H9 (cell line): Measurements from ENCODE around the gene ZNF764. TPM values are rescaled to one million over a fixed set of nuclear protein-coding genes. Genes with fewer than 3 reads are reported as not detected.

Experiments used
- DNase-seq: peaks from one replicate; pipeline ENCODE4 v3.0.0-alpha.2; 2017
- H2AFZ ChIP-seq: one replicate; pipeline ENCODE4 v1.6.1; 2013; ENCODE audit warnings: mild to moderate bottlenecking, low read length, control low read depth, moderate library complexity
- H2AK5ac ChIP-seq: 2 replicates; pipeline ENCODE4 v1.6.1; 2013; ENCODE audit warnings: low read length, control low read depth, mixed read lengths; ENCODE audit not compliant: insufficient read length
- H2BK120ac ChIP-seq: one replicate; pipeline ENCODE4 v1.6.1; 2013; ENCODE audit warnings: low read depth, mild to moderate bottlenecking, low read length, control low read depth, inconsistent platforms; ENCODE audit not compliant: poor library complexity, severe bottlenecking
- H2BK12ac ChIP-seq: 2 replicates; pipeline ENCODE4 v1.6.1; 2013; ENCODE audit warnings: low read length, control low read depth, mixed read lengths, low read depth; ENCODE audit not compliant: insufficient read length
- H2BK15ac ChIP-seq: 2 replicates; pipeline ENCODE4 v1.6.1; 2013; ENCODE audit warnings: low read depth, low read length, control low read depth
- H2BK20ac ChIP-seq: one replicate; pipeline ENCODE4 v1.6.1; 2013; ENCODE audit warnings: low read depth, mild to moderate bottlenecking, low read length, control low read depth, inconsistent platforms; ENCODE audit not compliant: poor library complexity, severe bottlenecking
- H2BK5ac ChIP-seq: 2 replicates; pipeline ENCODE4 v1.6.1; 2013; ENCODE audit warnings: low read length, control low read depth, mixed read lengths; ENCODE audit not compliant: insufficient read length
- H3K14ac ChIP-seq: 2 replicates; pipeline ENCODE4 v1.6.1; 2013; ENCODE audit warnings: low read length, control low read depth; ENCODE audit not compliant: insufficient read depth
- H3K18ac ChIP-seq: 2 replicates; pipeline ENCODE4 v1.6.1; 2013; ENCODE audit warnings: low read depth, mild to moderate bottlenecking, mixed read lengths, low read length, control low read depth; ENCODE audit not compliant: insufficient read length
- H3K23ac ChIP-seq: 2 replicates; pipeline ENCODE4 v1.6.1; 2013; ENCODE audit warnings: low read length, control low read depth, mixed read lengths, low read depth; ENCODE audit not compliant: insufficient read length
- H3K23me2 ChIP-seq: 2 replicates; pipeline ENCODE4 v1.6.1; 2013; ENCODE audit warnings: low read depth, mild to moderate bottlenecking, mixed read lengths, low read length, control low read depth; ENCODE audit not compliant: insufficient read length, poor library complexity, severe bottlenecking
- H3K27ac ChIP-seq: 2 replicates; pipeline ENCODE4 v1.5.1; 2013; ENCODE audit warnings: low read length, control low read depth, mixed read lengths, low read depth; ENCODE audit not compliant: insufficient read length
- H3K27me3 ChIP-seq: 2 replicates; pipeline ENCODE4 v1.6.1; 2013; ENCODE audit warnings: low read length, control low read depth, inconsistent platforms; ENCODE audit not compliant: insufficient read depth
- H3K4ac ChIP-seq: 2 replicates; pipeline ENCODE4 v1.6.1; 2013; ENCODE audit warnings: low read depth, mild to moderate bottlenecking, control low read depth, inconsistent platforms, low read length, moderate library complexity
- H3K4me1 ChIP-seq: 2 replicates; pipeline ENCODE4 v1.6.1; 2013; ENCODE audit warnings: low read length, control low read depth, inconsistent platforms; ENCODE audit not compliant: insufficient read depth
- H3K4me2 ChIP-seq: 2 replicates; pipeline ENCODE4 v1.6.1; 2013; ENCODE audit warnings: low read length, control low read depth, mixed read lengths; ENCODE audit not compliant: insufficient read length, insufficient read depth
- H3K56ac ChIP-seq: 2 replicates; pipeline ENCODE4 v1.6.1; 2013; ENCODE audit warnings: low read depth, mild to moderate bottlenecking, mixed read lengths, low read length, control low read depth; ENCODE audit not compliant: insufficient read length
- H3K79me1 ChIP-seq: 2 replicates; pipeline ENCODE4 v1.6.1; 2013; ENCODE audit warnings: low read depth, mild to moderate bottlenecking, moderate library complexity, low read length, control low read depth, inconsistent platforms; ENCODE audit not compliant: insufficient read depth, poor library complexity, severe bottlenecking
- H3K79me2 ChIP-seq: 2 replicates; pipeline ENCODE4 v1.6.1; 2013; ENCODE audit warnings: low read length, control low read depth, inconsistent platforms; ENCODE audit not compliant: insufficient read depth
- H3K9ac ChIP-seq: 2 replicates; pipeline ENCODE4 v1.6.1; 2013; ENCODE audit warnings: low read length, control low read depth, mixed read lengths; ENCODE audit not compliant: insufficient read length; ENCODE audit errors: extremely low read depth
- H3K9me3 ChIP-seq: one replicate; pipeline ENCODE4 v1.6.1; 2013; ENCODE audit warnings: low read depth, low read length, inconsistent platforms; ENCODE audit not compliant: control insufficient read depth
- H3T11ph ChIP-seq: one replicate; pipeline ENCODE4 v1.6.1; 2013; ENCODE audit warnings: mild to moderate bottlenecking, low read length, control low read depth, inconsistent platforms
- H4K20me1 ChIP-seq: one replicate; pipeline ENCODE4 v1.6.1; 2013; ENCODE audit not compliant: control insufficient read depth, insufficient read length, insufficient read depth
- H4K5ac ChIP-seq: 2 replicates; pipeline ENCODE4 v1.6.1; 2013; ENCODE audit warnings: low read depth, mild to moderate bottlenecking, mixed read lengths, low read length, control low read depth; ENCODE audit not compliant: insufficient read length
- H4K8ac ChIP-seq: replicated peaks from 2 replicates; pipeline ENCODE4 v1.6.1; 2013; ENCODE audit warnings: low read length, control low read depth, mixed read lengths, low read depth; ENCODE audit not compliant: insufficient read length
- H4K91ac ChIP-seq: 2 replicates; pipeline ENCODE4 v1.6.1; 2013; ENCODE audit warnings: low read depth, mild to moderate bottlenecking, moderate library complexity, mixed read lengths, low read length, control low read depth; ENCODE audit not compliant: insufficient read length
- H3K27ac Mint-ChIP-seq, 3 experiments: 2 replicates in 2 of 3; 3 replicates in 1 of 3; pipeline ENCODE4 v1.8.0; 2020 to 2021; ENCODE audit warnings: mixed read lengths in 3 of 3, mild to moderate bottlenecking in 1 of 3, moderate library complexity in 1 of 3
- H3K27me3 Mint-ChIP-seq: 2 replicates; pipeline ENCODE4 v1.8.0; 2021; ENCODE audit warnings: low read depth, mild to moderate bottlenecking, moderate library complexity, mixed read lengths
- H3K36me3 Mint-ChIP-seq, 3 experiments: 2 replicates in 2 of 3; 3 replicates in 1 of 3; pipeline ENCODE4 v1.8.0; 2020 to 2021; ENCODE audit warnings: low read depth in 3 of 3, mixed read lengths in 3 of 3; ENCODE audit not compliant: insufficient read depth in 1 of 3
- H3K4me1 Mint-ChIP-seq, 2 experiments: 2 replicates each; pipeline ENCODE4 v1.8.0; 2020; ENCODE audit warnings: mixed read lengths in 2 of 2
- H3K4me3 Mint-ChIP-seq, 2 experiments: 2 replicates in 1 of 2; 3 replicates in 1 of 2; pipeline ENCODE4 v1.8.0; 2020 to 2021; ENCODE audit warnings: mild to moderate bottlenecking in 2 of 2, mixed read lengths in 2 of 2, moderate library complexity in 1 of 2
- H3K9me3 Mint-ChIP-seq, 2 experiments: 2 replicates in 1 of 2; 3 replicates in 1 of 2; pipeline ENCODE4 v1.8.0; 2020; ENCODE audit warnings: mild to moderate bottlenecking in 2 of 2, mixed read lengths in 2 of 2, moderate library complexity in 1 of 2
- WGBS: extraction: QIAGEN DNeasy Blood & Tissue Kit; methylation state at CpG from one replicate; pipeline ENCODE4 v1.1.7; 2013; ENCODE audit warnings: missing lambda C conversion rate, low lambda C conversion rate, mixed read lengths; ENCODE audit not compliant: insufficient read length; ENCODE audit errors: extremely low coverage; 5-methylcytosine and 5-hydroxymethylcytosine counted together
- total RNA-seq: library from RNA; stranded (reverse); gene quantifications from 2 replicates; pipeline ENCODE4 v1.2.1, GENCODE V29; 2021
- TF ChIP-seq, protein P1 (sequence below): fragments of 200-600 bp; sonication (generic); conservative IDR thresholded peaks from 3 replicates; pipeline ENCODE4 v1.8.0; 2021; ENCODE audit warnings: antibody characterized with exemption, mild to moderate bottlenecking

The ZNF764 gene
- total RNA-seq, 1 experiment from 2014 or later = 11.4 TPM

DNA sequence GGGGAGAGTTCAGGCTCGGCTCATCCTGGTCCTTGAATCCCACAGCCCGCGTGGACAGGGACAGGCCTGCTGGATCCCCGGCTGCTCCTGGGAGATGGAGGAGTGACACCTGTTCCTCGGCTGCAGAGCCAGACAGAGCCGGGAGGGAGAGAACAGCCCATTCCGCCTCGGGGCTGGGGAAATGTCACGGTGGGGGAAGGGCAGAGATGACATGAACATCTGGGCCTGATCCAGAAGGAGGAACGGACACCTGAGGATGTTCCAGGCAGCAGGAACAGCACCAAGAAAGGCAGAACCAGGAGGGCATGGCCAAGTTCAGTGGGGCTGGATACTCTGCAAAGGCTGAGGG is 2.1 kb downstream of the ZNF764 start:
- no peaks in the 10 kb centered on the region for H3K9me3 ChIP-seq
- no peaks in the 10 kb centered on the region for H3K27me3 ChIP-seq
- Mint-ChIP-seq H3K4me3 (peak overlapping the region; percentile 48 to 86), H3K36me3 (peaks cover 5 to 32% (median 28%) of the 10 kb centered on the region in 3 experiments), H3K27me3 (no peaks in the 10 kb centered on the region), H3K27ac (peak overlapping the region in 1 of 3 experiments; percentile 80; a peak in 2 of 7 replicates), H3K4me1 (peaks cover 14 to 28% of the 10 kb centered on the region in 2 experiments), H3K9me3 (no peaks in the 10 kb centered on the region)
- TF ChIP-seq, protein P1, sequence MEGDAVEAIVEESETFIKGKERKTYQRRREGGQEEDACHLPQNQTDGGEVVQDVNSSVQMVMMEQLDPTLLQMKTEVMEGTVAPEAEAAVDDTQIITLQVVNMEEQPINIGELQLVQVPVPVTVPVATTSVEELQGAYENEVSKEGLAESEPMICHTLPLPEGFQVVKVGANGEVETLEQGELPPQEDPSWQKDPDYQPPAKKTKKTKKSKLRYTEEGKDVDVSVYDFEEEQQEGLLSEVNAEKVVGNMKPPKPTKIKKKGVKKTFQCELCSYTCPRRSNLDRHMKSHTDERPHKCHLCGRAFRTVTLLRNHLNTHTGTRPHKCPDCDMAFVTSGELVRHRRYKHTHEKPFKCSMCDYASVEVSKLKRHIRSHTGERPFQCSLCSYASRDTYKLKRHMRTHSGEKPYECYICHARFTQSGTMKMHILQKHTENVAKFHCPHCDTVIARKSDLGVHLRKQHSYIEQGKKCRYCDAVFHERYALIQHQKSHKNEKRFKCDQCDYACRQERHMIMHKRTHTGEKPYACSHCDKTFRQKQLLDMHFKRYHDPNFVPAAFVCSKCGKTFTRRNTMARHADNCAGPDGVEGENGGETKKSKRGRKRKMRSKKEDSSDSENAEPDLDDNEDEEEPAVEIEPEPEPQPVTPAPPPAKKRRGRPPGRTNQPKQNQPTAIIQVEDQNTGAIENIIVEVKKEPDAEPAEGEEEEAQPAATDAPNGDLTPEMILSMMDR = no peak
- H3K79me2 ChIP-seq = no peaks in the 10 kb centered on the region
- no peak overlapping the region for H2AFZ ChIP-seq
- no peak overlapping the region for H2BK5ac ChIP-seq
- H3K27ac ChIP-seq = no peak overlapping the region
- H4K20me1 ChIP-seq = no peaks in the 10 kb centered on the region
- no peak overlapping the region for H2BK20ac ChIP-seq
- no peak overlapping the region for H3K14ac ChIP-seq
- H4K8ac ChIP-seq = no peak overlapping the region
- H3K9ac ChIP-seq = no peak overlapping the region
- H3K4me2 ChIP-seq = no peak overlapping the region
- WGBS = no CpG with 5 or more reads among the region's 10 CpGs
- H2BK12ac ChIP-seq = no peak overlapping the region
- H3K23me2 ChIP-seq = peaks cover 4% of the 10 kb centered on the region
- no peak overlapping the region for H3K18ac ChIP-seq
- no peak overlapping the region for H4K91ac ChIP-seq
- no peak overlapping the region for H2BK120ac ChIP-seq
- H2BK15ac ChIP-seq = no peak overlapping the region
- H3K4me1 ChIP-seq = no peaks in the 10 kb centered on the region; the same call in 1 of the 2 replicates
- H2AK5ac ChIP-seq = no peak overlapping the region
- no peak overlapping the region for H3T11ph ChIP-seq
- no peak overlapping the region for H3K4ac ChIP-seq
- no peak for DNase-seq
- H3K79me1 ChIP-seq = no peaks in the 10 kb centered on the region
- no peak overlapping the region for H3K23ac ChIP-seq
- no peak overlapping the region for H3K56ac ChIP-seq
- no peak overlapping the region for H4K5ac ChIP-seq
